Erythroblast (primary cell): ENCODE data around the gene KCNJ1.

ENCODE experiments used
- GATA1 ChIP-seq: IDR thresholded peaks from 2 replicates; pipeline ENCODE4 v1.6.1; 2011; ENCODE audit warnings: low read depth, mild to moderate bottlenecking, control low read depth, low read length, moderate library complexity
- POLR2A ChIP-seq: IDR thresholded peaks from 2 replicates; pipeline ENCODE4 v1.6.1; 2011; ENCODE audit warnings: mild to moderate bottlenecking, low read length

DNA sequence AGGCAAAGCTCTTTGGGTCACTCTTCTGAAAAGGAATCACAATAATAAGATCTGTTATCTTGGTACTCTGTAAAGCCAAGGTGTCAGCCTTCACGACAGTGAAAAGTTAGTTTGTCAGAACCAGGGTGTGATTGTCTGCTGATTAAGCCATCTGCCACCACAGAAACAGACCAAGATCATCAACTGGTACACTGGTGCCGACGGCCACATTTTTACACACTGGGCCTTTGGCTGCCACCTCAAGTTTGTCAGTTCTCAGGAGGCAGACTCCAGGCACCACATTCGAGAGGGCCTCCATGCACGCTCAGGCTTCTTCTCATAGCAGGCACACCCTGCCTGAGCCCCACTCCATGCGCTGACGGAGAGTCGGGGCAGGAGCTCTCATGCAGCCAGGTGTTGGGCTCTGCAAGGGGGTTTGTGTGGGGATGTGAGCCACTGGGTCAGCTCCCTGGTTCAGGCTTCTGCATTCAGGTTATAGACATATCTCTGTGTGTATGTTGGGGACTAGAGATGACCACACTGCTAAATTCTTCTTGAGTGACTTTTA, 66.2 kb downstream of the KCNJ1 start:
- TF ChIP-seq POLR2A, result no peak
- no peak for TF ChIP-seq GATA1
